K562 (cell line): ENCODE results near the gene MAPK8IP2. TPM values are rescaled to one million over a fixed set of nuclear protein-coding genes. Genes with fewer than 3 reads are reported as not detected.

Experiments
- MGA ChIP-seq: fragments of 450-650 bp; IDR thresholded peaks from 2 replicates; pipeline ENCODE4 v1.6.1; 2016; ENCODE audit warnings: mild to moderate bottlenecking, moderate library complexity
- RFX1 ChIP-seq: fragments of 450-650 bp; IDR thresholded peaks from 2 replicates; pipeline ENCODE4 v1.6.1; 2016; ENCODE audit warnings: mild to moderate bottlenecking, moderate library complexity
- ZBTB43 ChIP-seq: sonication (generic); formaldehyde crosslinking; IDR thresholded peaks from 2 replicates; pipeline ENCODE4 v1.8.0; 2023; ENCODE audit warnings: mild to moderate bottlenecking, missing genetic modification reagents
- ZNF274 ChIP-seq: IDR thresholded peaks from 2 replicates; pipeline ENCODE4 v1.6.1; 2011; ENCODE audit warnings: low read depth, mild to moderate bottlenecking, low read length, moderate library complexity, borderline replicate concordance
- ZNF354B ChIP-seq: fragments of 250-450 bp; sonication (Bioruptor Pico); IDR thresholded peaks from 2 replicates; pipeline ENCODE4 v1.4.0; 2020
- ZNF655 ChIP-seq: fragments of 250-450 bp; sonication (Bioruptor Pico); IDR thresholded peaks from 2 replicates; pipeline ENCODE4 v1.5.0; 2021
- ZNF740 ChIP-seq, 3 experiments: fragments of 200-800 bp in 1 of 3; sonication (Bioruptor generic) in 1 of 3; sonication (generic) in 1 of 3; formaldehyde crosslinking in 1 of 3; IDR thresholded peaks; 2 replicates each; pipeline versions ENCODE4 v1.6.1 to v1.8.0; 2016 to 2022; ENCODE audit warnings: mild to moderate bottlenecking in 2 of 3, missing compliant biosample characterization in 2 of 3, missing genetic modification characterization in 2 of 3, missing genetic modification reagents in 1 of 3
- polyA plus RNA-seq, 8 experiments: library from polyadenylated mRNA; depleted of rRNA in 4 of 8; stranded (reverse) in 5 of 8; unstranded in 3 of 8; fragments of >200 nt; fragmentation: Nextera tagmentation in 2 of 8; fragmentation: Illumina TruSeq in 1 of 8; extraction: Ambion mirVana in 2 of 8; extraction: Trizol in 1 of 8; gene quantifications; 2 replicates each; pipeline versions ENCODE4 v1.2.1 to v1.2.3, GENCODE V29; 2011 to 2014; ENCODE audit warnings: inconsistent platforms in 1 of 8, missing spikeins in 1 of 8
- total RNA-seq, 7 experiments: library from RNA; depleted of rRNA in 6 of 7; stranded (reverse); fragments of >200 nt in 6 of 7; fragmentation: Illumina TruSeq in 2 of 7; extraction: Trizol in 2 of 7; gene quantifications; 2 replicates each; pipeline versions ENCODE4 v1.2.1 to v1.2.3, GENCODE V29; 2011 to 2021; ENCODE audit warnings: low replicate concordance in 1 of 7
- TF ChIP-seq, protein P1 (sequence below), 2 experiments: fragments of 450-650 bp; conservative IDR thresholded peaks; 2 replicates each; pipeline ENCODE4 v1.6.1; 2017; ENCODE audit warnings: mild to moderate bottlenecking in 2 of 2, moderate library complexity in 2 of 2

MAPK8IP2 gene
- total and polyA plus RNA-seq, 9 of the 15 experiments (the other 6 are each of a cell fraction or from before 2014, with no cell fraction given), result 0.01 to 0.47 (median 0.07) TPM; not detected in 2

DNA sequence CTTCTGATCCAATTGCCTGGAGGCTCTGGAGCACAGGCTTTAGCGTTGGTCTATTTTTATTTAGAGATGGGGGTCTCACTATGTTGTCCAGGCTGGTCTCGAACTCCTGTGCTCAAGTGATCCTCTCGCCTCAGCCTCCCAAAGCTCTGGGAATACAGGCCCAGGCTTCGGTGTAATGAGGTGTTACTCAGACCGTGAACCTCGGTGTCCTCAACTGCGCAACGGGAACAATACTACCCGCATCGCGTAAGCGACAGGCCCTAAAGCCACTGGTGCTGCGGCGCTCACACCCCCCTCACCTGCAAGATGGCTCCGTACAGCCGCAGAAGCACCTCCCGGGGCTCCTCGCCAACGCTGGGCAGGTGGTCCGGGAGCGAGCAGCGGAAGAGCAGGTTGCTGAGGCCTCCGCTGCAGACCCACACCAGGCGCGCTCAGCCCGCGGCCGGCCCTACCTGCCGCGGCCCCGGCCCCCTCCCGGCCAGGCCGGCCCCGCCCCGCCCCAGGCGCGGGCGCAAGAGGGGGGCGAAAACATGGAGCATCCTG is 18.6 kb upstream of the MAPK8IP2 start (continued):
- TF ChIP-seq RFX1 (no peak), MGA (peak; percentile 39; the same call in 1 of the 2 replicates), ZNF740 (CRISPR knock-in tag; IDR thresholded peaks at IDR 0.05) (0 out of 2 replicates have a peak, but pooled peaks have one; percentile 64), ZNF740 (tag; IDR thresholded peaks at IDR 0.05) (0 out of 4 replicates have a peak, but pooled peaks of 1 of the 2 experiments have one; percentile 39), ZNF655 (CRISPR knock-in tag) (no peak), ZNF354B (CRISPR knock-in tag) (no peak), ZNF274 (no peak), ZBTB43 (no peak)
- TF ChIP-seq, protein P1, sequence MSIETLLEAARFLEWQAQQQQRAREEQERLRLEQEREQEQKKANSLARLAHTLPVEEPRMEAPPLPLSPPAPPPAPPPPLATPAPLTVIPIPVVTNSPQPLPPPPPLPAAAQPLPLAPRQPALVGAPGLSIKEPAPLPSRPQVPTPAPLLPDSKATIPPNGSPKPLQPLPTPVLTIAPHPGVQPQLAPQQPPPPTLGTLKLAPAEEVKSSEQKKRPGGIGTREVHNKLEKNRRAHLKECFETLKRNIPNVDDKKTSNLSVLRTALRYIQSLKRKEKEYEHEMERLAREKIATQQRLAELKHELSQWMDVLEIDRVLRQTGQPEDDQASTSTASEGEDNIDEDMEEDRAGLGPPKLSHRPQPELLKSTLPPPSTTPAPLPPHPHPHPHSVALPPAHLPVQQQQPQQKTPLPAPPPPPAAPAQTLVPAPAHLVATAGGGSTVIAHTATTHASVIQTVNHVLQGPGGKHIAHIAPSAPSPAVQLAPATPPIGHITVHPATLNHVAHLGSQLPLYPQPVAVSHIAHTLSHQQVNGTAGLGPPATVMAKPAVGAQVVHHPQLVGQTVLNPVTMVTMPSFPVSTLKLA (conservative IDR thresholded peaks at IDR 0.05), result no peak
